Stomach (tissue), 4 donors: ENCODE results near the gene OR7G3.

Source experiments
- CTCF ChIP-seq, 7 experiments: fragments of 450-650 bp in 4 of 7; fragments of 200-600 bp in 3 of 7; sonication (generic) in 3 of 7; IDR thresholded peaks; one replicate each; pipeline ENCODE4 v1.5.1; 2016 to 2019; ENCODE audit warnings: antibody characterized with exemption in 7 of 7, control low read depth in 2 of 7, mild to moderate bottlenecking in 1 of 7
- POLR2AphosphoS5 ChIP-seq, 3 donors: sonication (generic); formaldehyde crosslinking; IDR thresholded peaks; one replicate each; pipeline ENCODE4 v1.6.1; 2016; ENCODE audit warnings: antibody characterized with exemption in 3 of 3

GRCh38 chr19:9150650-9151049, 23.9 kb upstream of the OR7G3 start:
- no peak for TF ChIP-seq CTCF (IDR thresholded peaks at IDR 0.05)
- no peak for TF ChIP-seq POLR2AphosphoS5 (IDR thresholded peaks at IDR 0.05)
